Panc1 (cell line): ENCODE data around the gene TPD52L1.

Source experiments
- POLR2AphosphoS5 ChIP-seq: IDR thresholded peaks from 2 replicates; pipeline ENCODE4 v1.6.1; 2012; ENCODE audit warnings: mild to moderate bottlenecking, low read depth, low read length, moderate library complexity
- SIN3A ChIP-seq: IDR thresholded peaks from 2 replicates; pipeline ENCODE4 v1.6.1; 2012; ENCODE audit warnings: low read depth, mild to moderate bottlenecking, low read length, moderate library complexity, borderline replicate concordance; ENCODE audit not compliant: insufficient read depth
- TCF7L2 ChIP-seq: IDR thresholded peaks from 2 replicates; pipeline ENCODE4 v1.6.1; 2011; ENCODE audit warnings: mild to moderate bottlenecking, low read depth, low read length, inconsistent platforms
- TF ChIP-seq, protein P1 (sequence below): fragments of 450-650 bp; IDR thresholded peaks from 2 replicates; pipeline ENCODE4 v1.5.1; 2017; ENCODE audit warnings: mild to moderate bottlenecking
- TF ChIP-seq, protein P2 (sequence below), 2 experiments: IDR thresholded peaks; 2 replicates each; pipeline ENCODE4 v1.6.1; 2011 to 2012; ENCODE audit warnings: low read depth in 2 of 2, control low read depth in 1 of 2, low read length in 1 of 2, mild to moderate bottlenecking in 1 of 2, moderate library complexity in 1 of 2; ENCODE audit not compliant: insufficient read depth in 1 of 2

DNA sequence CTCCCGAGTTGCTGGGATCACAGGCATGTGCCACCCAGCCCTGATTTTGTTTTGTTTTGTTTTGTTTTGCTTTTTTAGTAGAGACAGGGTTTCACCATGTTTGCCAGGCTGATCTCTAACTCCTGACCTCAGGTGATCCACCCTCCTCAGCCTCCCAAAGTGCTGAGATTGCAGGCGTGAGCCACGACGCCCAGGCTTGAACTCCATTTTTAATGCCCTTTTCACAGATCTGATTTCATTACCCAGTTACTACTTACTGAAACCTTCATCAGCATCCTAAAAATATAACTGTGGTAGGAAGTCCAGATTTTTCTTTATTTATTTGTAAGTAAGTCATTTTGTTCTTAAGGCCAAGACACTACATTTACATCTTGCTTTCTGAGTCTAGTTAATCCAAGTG, 84.2 kb downstream of the TPD52L1 start:
- TF ChIP-seq, protein P1, sequence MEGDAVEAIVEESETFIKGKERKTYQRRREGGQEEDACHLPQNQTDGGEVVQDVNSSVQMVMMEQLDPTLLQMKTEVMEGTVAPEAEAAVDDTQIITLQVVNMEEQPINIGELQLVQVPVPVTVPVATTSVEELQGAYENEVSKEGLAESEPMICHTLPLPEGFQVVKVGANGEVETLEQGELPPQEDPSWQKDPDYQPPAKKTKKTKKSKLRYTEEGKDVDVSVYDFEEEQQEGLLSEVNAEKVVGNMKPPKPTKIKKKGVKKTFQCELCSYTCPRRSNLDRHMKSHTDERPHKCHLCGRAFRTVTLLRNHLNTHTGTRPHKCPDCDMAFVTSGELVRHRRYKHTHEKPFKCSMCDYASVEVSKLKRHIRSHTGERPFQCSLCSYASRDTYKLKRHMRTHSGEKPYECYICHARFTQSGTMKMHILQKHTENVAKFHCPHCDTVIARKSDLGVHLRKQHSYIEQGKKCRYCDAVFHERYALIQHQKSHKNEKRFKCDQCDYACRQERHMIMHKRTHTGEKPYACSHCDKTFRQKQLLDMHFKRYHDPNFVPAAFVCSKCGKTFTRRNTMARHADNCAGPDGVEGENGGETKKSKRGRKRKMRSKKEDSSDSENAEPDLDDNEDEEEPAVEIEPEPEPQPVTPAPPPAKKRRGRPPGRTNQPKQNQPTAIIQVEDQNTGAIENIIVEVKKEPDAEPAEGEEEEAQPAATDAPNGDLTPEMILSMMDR = no peak
- no peak for TF ChIP-seq POLR2AphosphoS5
- TF ChIP-seq, protein P2, sequence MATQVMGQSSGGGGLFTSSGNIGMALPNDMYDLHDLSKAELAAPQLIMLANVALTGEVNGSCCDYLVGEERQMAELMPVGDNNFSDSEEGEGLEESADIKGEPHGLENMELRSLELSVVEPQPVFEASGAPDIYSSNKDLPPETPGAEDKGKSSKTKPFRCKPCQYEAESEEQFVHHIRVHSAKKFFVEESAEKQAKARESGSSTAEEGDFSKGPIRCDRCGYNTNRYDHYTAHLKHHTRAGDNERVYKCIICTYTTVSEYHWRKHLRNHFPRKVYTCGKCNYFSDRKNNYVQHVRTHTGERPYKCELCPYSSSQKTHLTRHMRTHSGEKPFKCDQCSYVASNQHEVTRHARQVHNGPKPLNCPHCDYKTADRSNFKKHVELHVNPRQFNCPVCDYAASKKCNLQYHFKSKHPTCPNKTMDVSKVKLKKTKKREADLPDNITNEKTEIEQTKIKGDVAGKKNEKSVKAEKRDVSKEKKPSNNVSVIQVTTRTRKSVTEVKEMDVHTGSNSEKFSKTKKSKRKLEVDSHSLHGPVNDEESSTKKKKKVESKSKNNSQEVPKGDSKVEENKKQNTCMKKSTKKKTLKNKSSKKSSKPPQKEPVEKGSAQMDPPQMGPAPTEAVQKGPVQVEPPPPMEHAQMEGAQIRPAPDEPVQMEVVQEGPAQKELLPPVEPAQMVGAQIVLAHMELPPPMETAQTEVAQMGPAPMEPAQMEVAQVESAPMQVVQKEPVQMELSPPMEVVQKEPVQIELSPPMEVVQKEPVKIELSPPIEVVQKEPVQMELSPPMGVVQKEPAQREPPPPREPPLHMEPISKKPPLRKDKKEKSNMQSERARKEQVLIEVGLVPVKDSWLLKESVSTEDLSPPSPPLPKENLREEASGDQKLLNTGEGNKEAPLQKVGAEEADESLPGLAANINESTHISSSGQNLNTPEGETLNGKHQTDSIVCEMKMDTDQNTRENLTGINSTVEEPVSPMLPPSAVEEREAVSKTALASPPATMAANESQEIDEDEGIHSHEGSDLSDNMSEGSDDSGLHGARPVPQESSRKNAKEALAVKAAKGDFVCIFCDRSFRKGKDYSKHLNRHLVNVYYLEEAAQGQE (IDR thresholded peaks at IDR 0.05; ENCODE audit: insufficient read depth in 1 of 2, low read depth in 2 of 2, low read length in 1 of 2) = no peak
- TF ChIP-seq TCF7L2 = no peak
- no peak for TF ChIP-seq SIN3A
